Glutamatergic neuron (in vitro differentiated cells): Measurements from ENCODE around the gene TGFBR2. TPM values are rescaled to one million over a fixed set of nuclear protein-coding genes. Genes with fewer than 3 reads are reported as not detected.

Experiments
- DNase-seq: peaks from one replicate; pipeline ENCODE4 v3.0.0; 2022
- H3K27ac Mint-ChIP-seq: one replicate; pipeline ENCODE4 v1.8.0; 2020; ENCODE audit warnings: mild to moderate bottlenecking, mixed read lengths, inconsistent platforms; ENCODE audit not compliant: unreplicated experiment
- H3K27me3 Mint-ChIP-seq: one replicate; pipeline ENCODE4 v1.8.0; 2020; ENCODE audit warnings: mild to moderate bottlenecking, moderate library complexity, mixed read lengths, inconsistent platforms; ENCODE audit not compliant: unreplicated experiment
- H3K36me3 Mint-ChIP-seq: one replicate; pipeline ENCODE4 v1.8.0; 2020; ENCODE audit warnings: mild to moderate bottlenecking, mixed read lengths, inconsistent platforms; ENCODE audit not compliant: unreplicated experiment
- H3K4me1 Mint-ChIP-seq: one replicate; pipeline ENCODE4 v1.8.0; 2020; ENCODE audit warnings: mild to moderate bottlenecking, low read depth, mixed read lengths, inconsistent platforms; ENCODE audit not compliant: unreplicated experiment
- H3K4me3 Mint-ChIP-seq: one replicate; pipeline ENCODE4 v1.8.0; 2020; ENCODE audit warnings: mild to moderate bottlenecking, mixed read lengths, inconsistent platforms; ENCODE audit not compliant: unreplicated experiment
- H3K9me3 Mint-ChIP-seq: one replicate; pipeline ENCODE4 v1.8.0; 2020; ENCODE audit warnings: mild to moderate bottlenecking, moderate library complexity, mixed read lengths, inconsistent platforms; ENCODE audit not compliant: unreplicated experiment
- total RNA-seq: library from RNA; stranded (reverse); fragmentation: NEBNext Ultra II Directional; extraction: Animal tissue kit (Norgen Biotek cat#: 25700); gene quantifications from one replicate; pipeline ENCODE4 v1.2.1, GENCODE V29; 2021; ENCODE audit not compliant: unreplicated experiment
- TF ChIP-seq, protein P1 (sequence below): fragments of 200-600 bp; sonication (generic); IDR thresholded peaks from one replicate; pipeline ENCODE4 v1.5.0; 2021; ENCODE audit not compliant: partially characterized antibody, unreplicated experiment

TGFBR2 gene
- total RNA-seq, 1 donor from 2014 or later = 0.96 TPM

DNA sequence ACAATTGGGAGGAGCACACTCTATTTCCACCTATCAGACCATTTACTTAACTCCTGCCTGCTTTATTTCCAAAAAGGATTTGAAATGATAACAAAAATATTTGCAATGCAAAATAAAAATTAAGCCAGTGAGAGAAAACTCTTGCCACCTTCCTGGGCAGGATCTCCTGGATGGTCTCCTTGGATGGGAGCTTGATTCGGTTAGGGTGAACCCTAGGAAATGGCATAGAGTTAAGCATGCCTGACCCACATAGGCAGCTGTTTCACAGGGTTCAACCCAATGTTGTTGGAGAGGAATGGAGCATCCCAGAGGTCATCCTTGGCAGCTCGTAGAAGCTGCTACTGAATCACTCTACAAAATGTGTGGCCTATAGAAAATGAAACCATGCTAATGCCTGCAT lies 83.8 kb downstream of the TGFBR2 start:
- Mint-ChIP-seq H3K36me3 (no peaks in the 10 kb centered on the region), H3K9me3 (no peaks in the 10 kb centered on the region), H3K4me3 (no peak overlapping the region), H3K27ac (no peak overlapping the region), H3K4me1 (peaks cover 16% of the 10 kb centered on the region), H3K27me3 (no peaks in the 10 kb centered on the region)
- no peak for DNase-seq
- TF ChIP-seq, protein P1, sequence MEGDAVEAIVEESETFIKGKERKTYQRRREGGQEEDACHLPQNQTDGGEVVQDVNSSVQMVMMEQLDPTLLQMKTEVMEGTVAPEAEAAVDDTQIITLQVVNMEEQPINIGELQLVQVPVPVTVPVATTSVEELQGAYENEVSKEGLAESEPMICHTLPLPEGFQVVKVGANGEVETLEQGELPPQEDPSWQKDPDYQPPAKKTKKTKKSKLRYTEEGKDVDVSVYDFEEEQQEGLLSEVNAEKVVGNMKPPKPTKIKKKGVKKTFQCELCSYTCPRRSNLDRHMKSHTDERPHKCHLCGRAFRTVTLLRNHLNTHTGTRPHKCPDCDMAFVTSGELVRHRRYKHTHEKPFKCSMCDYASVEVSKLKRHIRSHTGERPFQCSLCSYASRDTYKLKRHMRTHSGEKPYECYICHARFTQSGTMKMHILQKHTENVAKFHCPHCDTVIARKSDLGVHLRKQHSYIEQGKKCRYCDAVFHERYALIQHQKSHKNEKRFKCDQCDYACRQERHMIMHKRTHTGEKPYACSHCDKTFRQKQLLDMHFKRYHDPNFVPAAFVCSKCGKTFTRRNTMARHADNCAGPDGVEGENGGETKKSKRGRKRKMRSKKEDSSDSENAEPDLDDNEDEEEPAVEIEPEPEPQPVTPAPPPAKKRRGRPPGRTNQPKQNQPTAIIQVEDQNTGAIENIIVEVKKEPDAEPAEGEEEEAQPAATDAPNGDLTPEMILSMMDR = no peak

DNA sequence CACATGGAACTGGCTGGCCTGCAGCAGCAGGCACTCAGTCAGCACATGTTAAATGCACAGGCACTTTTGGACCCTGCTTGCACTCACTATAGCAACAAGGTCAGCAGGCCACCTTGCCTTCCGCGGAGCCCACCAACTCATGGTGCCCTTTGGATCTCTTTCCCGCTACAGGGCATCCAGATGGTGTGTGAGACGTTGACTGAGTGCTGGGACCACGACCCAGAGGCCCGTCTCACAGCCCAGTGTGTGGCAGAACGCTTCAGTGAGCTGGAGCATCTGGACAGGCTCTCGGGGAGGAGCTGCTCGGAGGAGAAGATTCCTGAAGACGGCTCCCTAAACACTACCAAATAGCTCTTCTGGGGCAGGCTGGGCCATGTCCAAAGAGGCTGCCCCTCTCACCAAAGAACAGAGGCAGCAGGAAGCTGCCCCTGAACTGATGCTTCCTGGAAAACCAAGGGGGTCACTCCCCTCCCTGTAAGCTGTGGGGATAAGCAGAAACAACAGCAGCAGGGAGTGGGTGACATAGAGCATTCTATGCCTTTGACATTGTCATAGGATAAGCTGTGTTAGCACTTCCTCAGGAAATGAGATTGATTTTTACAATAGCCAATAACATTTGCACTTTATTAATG lies 85.0 kb downstream of the TGFBR2 start:
- no peak for DNase-seq
- peaks cover 16% of the 10 kb centered on the region for H3K4me1 Mint-ChIP-seq
- TF ChIP-seq, protein P1 = no peak
- H3K27ac Mint-ChIP-seq = no peak overlapping the region
- peaks cover 2% of the 10 kb centered on the region for H3K9me3 Mint-ChIP-seq
- H3K4me3 Mint-ChIP-seq = no peak overlapping the region
- no peaks in the 10 kb centered on the region for H3K27me3 Mint-ChIP-seq
- H3K36me3 Mint-ChIP-seq = no peaks in the 10 kb centered on the region

DNA sequence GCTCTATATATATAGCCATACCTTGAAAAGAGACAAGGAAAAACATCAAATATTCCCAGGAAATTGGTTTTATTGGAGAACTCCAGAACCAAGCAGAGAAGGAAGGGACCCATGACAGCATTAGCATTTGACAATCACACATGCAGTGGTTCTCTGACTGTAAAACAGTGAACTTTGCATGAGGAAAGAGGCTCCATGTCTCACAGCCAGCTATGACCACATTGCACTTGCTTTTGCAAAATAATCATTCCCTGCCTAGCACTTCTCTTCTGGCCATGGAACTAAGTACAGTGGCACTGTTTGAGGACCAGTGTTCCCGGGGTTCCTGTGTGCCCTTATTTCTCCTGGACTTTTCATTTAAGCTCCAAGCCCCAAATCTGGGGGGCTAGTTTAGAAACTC lies 85.5 kb downstream of the TGFBR2 start:
- Mint-ChIP-seq H3K9me3 (peaks cover 2% of the 10 kb centered on the region), H3K27me3 (no peaks in the 10 kb centered on the region), H3K36me3 (no peaks in the 10 kb centered on the region), H3K4me3 (no peak overlapping the region), H3K4me1 (peaks cover 16% of the 10 kb centered on the region), H3K27ac (no peak overlapping the region)
- DNase-seq = no peak
- TF ChIP-seq, protein P1 = no peak

DNA sequence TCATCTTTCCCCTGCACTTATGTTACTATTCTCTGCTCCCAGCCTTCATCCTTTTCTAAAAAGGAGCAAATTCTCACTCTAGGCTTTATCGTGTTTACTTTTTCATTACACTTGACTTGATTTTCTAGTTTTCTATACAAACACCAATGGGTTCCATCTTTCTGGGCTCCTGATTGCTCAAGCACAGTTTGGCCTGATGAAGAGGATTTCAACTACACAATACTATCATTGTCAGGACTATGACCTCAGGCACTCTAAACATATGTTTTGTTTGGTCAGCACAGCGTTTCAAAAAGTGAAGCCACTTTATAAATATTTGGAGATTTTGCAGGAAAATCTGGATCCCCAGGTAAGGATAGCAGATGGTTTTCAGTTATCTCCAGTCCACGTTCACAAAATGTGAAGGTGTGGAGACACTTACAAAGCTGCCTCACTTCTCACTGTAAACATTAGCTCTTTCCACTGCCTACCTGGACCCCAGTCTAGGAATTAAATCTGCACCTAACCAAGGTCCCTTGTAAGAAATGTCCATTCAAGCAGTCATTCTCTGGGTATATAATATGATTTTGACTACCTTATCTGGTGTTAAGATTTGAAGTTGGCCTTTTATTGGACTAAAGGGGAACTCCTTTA lies 86.2 kb downstream of the TGFBR2 start:
- Mint-ChIP-seq H3K36me3 (no peaks in the 10 kb centered on the region), H3K4me1 (peaks cover 18% of the 10 kb centered on the region), H3K4me3 (no peak overlapping the region)

More for the DNA sequence above, 86.2 kb downstream of the TGFBR2 start:
- TF ChIP-seq, protein P1 = no peak
- no peak for DNase-seq
- H3K27ac Mint-ChIP-seq = no peak overlapping the region
- no peaks in the 10 kb centered on the region for H3K27me3 Mint-ChIP-seq
- peaks cover 2% of the 10 kb centered on the region for H3K9me3 Mint-ChIP-seq
